Subcutaneous abdominal adipose tissue (tissue), 5 donors: ENCODE results near the gene APEH.
"Not testable (repeated sequence)": the region's sequence is repeated elsewhere in the genome, so short reads cannot be mapped to it uniquely, and the experiment has no call there.

Source experiments
- H3K27ac ChIP-seq: one replicate; pipeline ENCODE4 v1.7.0; 2013; ENCODE audit warnings: low read depth, mild to moderate bottlenecking, inconsistent platforms, low read length, moderate library complexity
- H3K27me3 ChIP-seq, 5 donors: one replicate each; pipeline ENCODE4 v1.7.0; 2013; ENCODE audit warnings: low read length in 5 of 5, inconsistent platforms in 1 of 5; ENCODE audit not compliant: control insufficient read depth in 5 of 5, insufficient read depth in 4 of 5
- H3K36me3 ChIP-seq, 5 donors: one replicate each; pipeline ENCODE4 v1.7.0; 2013; ENCODE audit warnings: low read length in 5 of 5; ENCODE audit not compliant: control insufficient read depth in 5 of 5, insufficient read depth in 5 of 5
- H3K4me1 ChIP-seq, 5 donors: one replicate each; pipeline ENCODE4 v1.7.0; 2013; ENCODE audit warnings: low read length in 5 of 5, mild to moderate bottlenecking in 3 of 5, moderate library complexity in 1 of 5; ENCODE audit not compliant: control insufficient read depth in 5 of 5, insufficient read depth in 5 of 5
- H3K4me3 ChIP-seq, 5 donors: one replicate each; pipeline ENCODE4 v1.7.0; 2013; ENCODE audit warnings: low read length in 5 of 5, low read depth in 1 of 5
- H3K9ac ChIP-seq, 5 donors: one replicate each; pipeline ENCODE4 v1.7.0; 2013; ENCODE audit warnings: low read length in 5 of 5, mild to moderate bottlenecking in 4 of 5, moderate library complexity in 3 of 5
- H3K9me3 ChIP-seq, 5 donors: one replicate each; pipeline ENCODE4 v1.7.0; 2013; ENCODE audit warnings: low read length in 5 of 5; ENCODE audit not compliant: control insufficient read depth in 5 of 5
- donor health status: healthy.
- donor health status: healthy.
- donor health status: healthy.
- donor health status: healthy.
- donor health status: healthy.

APEH gene

GRCh38 chr3:49695350-49696015, 21.3 kb downstream of the APEH start:
- H3K9me3 ChIP-seq, H3K27me3 ChIP-seq, H3K4me3 ChIP-seq, H3K27ac ChIP-seq, H3K9ac ChIP-seq: not testable (repeated sequence)
- peaks cover 0 to 36% (median 30%) of the 10 kb centered on the region in 5 donors for H3K36me3 ChIP-seq
- peaks cover 0 to 19% (median 17%) of the 10 kb centered on the region in 5 donors for H3K4me1 ChIP-seq

- Histone ChIP-seq H3K27me3 (no peaks in the 10 kb centered on the region), H3K27ac (no peak overlapping the region), H3K9ac (peak overlapping the region in 1 of 5 donors; percentile 25), H3K4me3 (no peak overlapping the region), H3K9me3 (no peaks in the 10 kb centered on the region), H3K36me3 (peaks cover 0 to 70% (median 59%) of the 10 kb centered on the region in 5 donors), H3K4me1 (peaks cover 0 to 14% (median 7%) of the 10 kb centered on the region in 5 donors)
Observed at GRCh38 chr3:49699281-49699979, 25.3 kb downstream of the APEH start.

GRCh38 chr3:49700014-49700413, 25.9 kb downstream of the APEH start:
- H3K9me3 ChIP-seq: no peaks in the 10 kb centered on the region
- H3K4me3 ChIP-seq: no peak overlapping the region
- H3K9ac ChIP-seq: no peak overlapping the region
- peaks cover 0 to 14% (median 7%) of the 10 kb centered on the region in 5 donors for H3K4me1 ChIP-seq
- peaks cover 0 to 76% (median 65%) of the 10 kb centered on the region in 5 donors for H3K36me3 ChIP-seq
- H3K27me3 ChIP-seq: no peaks in the 10 kb centered on the region
- H3K27ac ChIP-seq: no peak overlapping the region

- Histone ChIP-seq H3K9ac (no peak overlapping the region), H3K36me3 (peaks cover 0 to 82% (median 71%) of the 10 kb centered on the region in 5 donors), H3K27me3 (no peaks in the 10 kb centered on the region), H3K4me1 (peaks cover 0 to 14% (median 7%) of the 10 kb centered on the region in 5 donors), H3K9me3 (no peaks in the 10 kb centered on the region), H3K4me3 (no peak overlapping the region), H3K27ac (no peak overlapping the region)
Observed at GRCh38 chr3:49700453-49701128, 26.4 kb downstream of the APEH start.

- no peak overlapping the region for H3K4me3 ChIP-seq
- no peaks in the 10 kb centered on the region for H3K9me3 ChIP-seq
- H3K4me1 ChIP-seq: peaks cover 0 to 14% (median 7%) of the 10 kb centered on the region in 5 donors
- no peaks in the 10 kb centered on the region for H3K27me3 ChIP-seq
- no peak overlapping the region for H3K9ac ChIP-seq
- peaks cover 0 to 91% (median 79%) of the 10 kb centered on the region in 5 donors for H3K36me3 ChIP-seq
- H3K27ac ChIP-seq: no peak overlapping the region
Observed at GRCh38 chr3:49701388-49702077, 27.4 kb downstream of the APEH start.

GRCh38 chr3:49702672-49703071, 28.5 kb downstream of the APEH start:
- Histone ChIP-seq H3K27me3 (no peaks in the 10 kb centered on the region), H3K9me3 (no peaks in the 10 kb centered on the region), H3K36me3 (peaks cover 0 to 93% (median 79%) of the 10 kb centered on the region in 5 donors), H3K4me3 (no peak overlapping the region), H3K4me1 (peaks cover 0 to 14% (median 7%) of the 10 kb centered on the region in 5 donors), H3K27ac (no peak overlapping the region), H3K9ac (no peak overlapping the region)

- Histone ChIP-seq H3K4me1 (peaks cover 0 to 14% (median 7%) of the 10 kb centered on the region in 5 donors), H3K27me3 (no peaks in the 10 kb centered on the region), H3K9ac (no peak overlapping the region), H3K9me3 (no peaks in the 10 kb centered on the region), H3K4me3 (no peak overlapping the region), H3K27ac (no peak overlapping the region), H3K36me3 (peaks cover 0 to 90% (median 77%) of the 10 kb centered on the region in 5 donors)
Observed at GRCh38 chr3:49703443-49703927, 29.3 kb downstream of the APEH start.

- Histone ChIP-seq H3K9ac (no peak overlapping the region), H3K36me3 (peaks cover 0 to 85% (median 76%) of the 10 kb centered on the region in 5 donors), H3K4me3 (no peak overlapping the region)
Observed at GRCh38 chr3:49703956-49704355, 29.8 kb downstream of the APEH start.

GRCh38 chr3:49704629-49705028, 30.5 kb downstream of the APEH start:
- peaks cover 0 to 3% (median 0%) of the 10 kb centered on the region in 5 donors for H3K4me1 ChIP-seq
- H3K27me3 ChIP-seq: no peaks in the 10 kb centered on the region
- no peak overlapping the region for H3K4me3 ChIP-seq
- no peaks in the 10 kb centered on the region for H3K9me3 ChIP-seq
- H3K36me3 ChIP-seq: peaks cover 0 to 79% (median 72%) of the 10 kb centered on the region in 5 donors
- H3K27ac ChIP-seq: no peak overlapping the region
- no peak overlapping the region for H3K9ac ChIP-seq

More at GRCh38 chr3:49703956-49704355, 29.8 kb downstream of the APEH start:
- no peaks in the 10 kb centered on the region for H3K9me3 ChIP-seq
- H3K27me3 ChIP-seq: no peaks in the 10 kb centered on the region
- H3K4me1 ChIP-seq: peaks cover 0 to 10% (median 6%) of the 10 kb centered on the region in 5 donors
- no peak overlapping the region for H3K27ac ChIP-seq
